ENCODE results near the gene TNIK. TPM values are rescaled to one million over a fixed set of nuclear protein-coding genes. Genes with fewer than 3 reads are reported as not detected.

The TNIK gene
- total and polyA plus RNA-seq, 2 of the 4 experiments (the other 2 are of a cell fraction) = 3.4 to 6.3 TPM

DNA sequence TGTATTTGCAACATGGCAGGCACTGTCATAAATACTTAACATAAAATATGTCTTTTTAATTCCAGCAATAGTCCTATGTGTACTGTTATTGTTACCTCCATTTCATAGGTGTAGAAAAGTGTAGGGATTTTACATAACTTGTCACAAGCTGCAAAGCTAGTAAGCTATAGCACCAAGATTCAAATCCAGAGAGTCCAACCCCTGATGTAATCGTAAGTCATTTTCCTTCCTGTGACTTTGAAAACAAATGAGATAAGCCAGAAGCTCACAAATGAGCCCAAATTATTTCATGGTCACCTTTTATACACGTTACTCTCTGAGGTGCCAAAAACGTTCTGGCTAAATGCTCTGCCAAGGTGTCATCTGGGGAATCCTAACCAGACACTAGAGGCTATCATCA, 23.8 kb downstream of the TNIK start:
- intact Hi-C loops (cut with micrococcal nuclease) (no loop called here), in situ Hi-C loops (cut with MboI; ENCODE audit: low sequenced_read_pairs) (no loop called here), dilution Hi-C loops (cut with HindIII; ENCODE audit: low sequenced_read_pairs, unreplicated experiment) (no loop called here)
- no peak overlapping the region for H4K8ac ChIP-seq (ENCODE audit: low read depth in 2 of 2, low read length in 2 of 2)
- no peak overlapping the region for H3K9ac ChIP-seq (ENCODE audit: low read depth, low read length)
- H3K9me3 ChIP-seq (ENCODE audit: control insufficient read depth, insufficient read depth, low read length) = no peaks in the 10 kb centered on the region
- H3K23ac ChIP-seq (ENCODE audit: low read depth, low read length) = no peak overlapping the region
- CTCF ChIA-PET = no interaction called here
- H2AK5ac ChIP-seq (ENCODE audit: low read depth, low read length) = no peak overlapping the region
- no peak overlapping the region for H2BK5ac ChIP-seq (ENCODE audit: low read depth, low read length, poor library complexity, severe bottlenecking)
- no peak overlapping the region for H2BK20ac ChIP-seq (ENCODE audit: low read depth, low read length)
- no peak overlapping the region for H3K27ac ChIP-seq (ENCODE audit: insufficient read depth, low read length)
- H3K4me3 ChIP-seq (ENCODE audit: insufficient read depth, low read depth, low read length) = no peak overlapping the region
- H2BK120ac ChIP-seq (ENCODE audit: low read depth, low read length) = no peak overlapping the region
- POLR2A ChIA-PET (ENCODE audit: unreplicated experiment) = no interaction called here
- no peaks in the 10 kb centered on the region for H3K4me1 ChIP-seq (ENCODE audit: control insufficient read depth, insufficient read depth, low read length)
- H3K56ac ChIP-seq (ENCODE audit: extremely low read depth, insufficient read depth, low read length) = no peak overlapping the region
- H4K20me1 ChIP-seq (ENCODE audit: insufficient read depth, low read length) = no peaks in the 10 kb centered on the region
- H3K4ac ChIP-seq (ENCODE audit: low read depth, low read length) = no peak overlapping the region
- DNase-seq (no peak), ATAC-seq (ENCODE audit: low read depth) (no peak)
- H3K36me3 ChIP-seq (ENCODE audit: control insufficient read depth, insufficient read depth, low read length) = no peaks in the 10 kb centered on the region
- H3K79me1 ChIP-seq (ENCODE audit: low read depth in 1 of 2, low read length in 2 of 2) = 0 out of 4 replicates have a peak, but pooled peaks cover 0 to 3% of the 10 kb centered on the region in 2 experiments
- H3K4me2 ChIP-seq (ENCODE audit: low read depth, low read length) = no peak overlapping the region
- no TSS peak for BruUV-seq (replicated peaks)
- H3K14ac ChIP-seq (replicated peaks; ENCODE audit: low read depth, low read length) = no peak overlapping the region
- H2AFZ ChIP-seq (replicated peaks; ENCODE audit: low read length, poor library complexity) = no peak overlapping the region
- H4K91ac ChIP-seq (ENCODE audit: insufficient read depth, low read depth, low read length) = no peak overlapping the region
- H3K18ac ChIP-seq (ENCODE audit: low read depth, low read length) = no peak overlapping the region
- WGBS, 2 experiments (ENCODE audit: extremely low coverage in 2 of 2, insufficient read length in 1 of 2) = 75% methylated on average over 2 of the region's 3 CpGs; no CpG with 5 or more reads in 1 of the 2 experiments
- H3K9me1 ChIP-seq (ENCODE audit: insufficient read depth, low read length) = no peaks in the 10 kb centered on the region
- no peak overlapping the region for H4K5ac ChIP-seq (ENCODE audit: low read depth, low read length)
- TF ChIP-seq FOS (IDR thresholded peaks at IDR 0.05; ENCODE audit: low read depth, low read length) (no peak), RFX5 (IDR thresholded peaks at IDR 0.05; ENCODE audit: low read depth, low read length) (no peak), BHLHE40 (IDR thresholded peaks at IDR 0.05; ENCODE audit: low read depth, low read length) (no peak), MAZ (IDR thresholded peaks at IDR 0.05; ENCODE audit: borderline replicate concordance, low read depth, low read length) (no peak), RCOR1 (IDR thresholded peaks at IDR 0.05; ENCODE audit: insufficient replicate concordance, low read length) (no peak), NFE2L2 (IDR thresholded peaks at IDR 0.05; ENCODE audit: low read depth, low read length) (no peak), MAFK (IDR thresholded peaks at IDR 0.05; ENCODE audit: low read depth, low read length) (no peak), CEBPB (IDR thresholded peaks at IDR 0.05; ENCODE audit: low read depth, low read length) (no peak), MXI1 (IDR thresholded peaks at IDR 0.05; ENCODE audit: borderline replicate concordance, low read depth, low read length) (no peak), RAD21 (IDR thresholded peaks at IDR 0.05; ENCODE audit: low read length) (no peak), CHD1 (IDR thresholded peaks at IDR 0.05; ENCODE audit: low read depth, low read length) (no peak), SMC3 (IDR thresholded peaks at IDR 0.05; ENCODE audit: low read depth, low read length) (no peak), POLR2A (IDR thresholded peaks at IDR 0.05; ENCODE audit: low read depth, low read length) (no peak)
- TF ChIP-seq, protein P1, sequence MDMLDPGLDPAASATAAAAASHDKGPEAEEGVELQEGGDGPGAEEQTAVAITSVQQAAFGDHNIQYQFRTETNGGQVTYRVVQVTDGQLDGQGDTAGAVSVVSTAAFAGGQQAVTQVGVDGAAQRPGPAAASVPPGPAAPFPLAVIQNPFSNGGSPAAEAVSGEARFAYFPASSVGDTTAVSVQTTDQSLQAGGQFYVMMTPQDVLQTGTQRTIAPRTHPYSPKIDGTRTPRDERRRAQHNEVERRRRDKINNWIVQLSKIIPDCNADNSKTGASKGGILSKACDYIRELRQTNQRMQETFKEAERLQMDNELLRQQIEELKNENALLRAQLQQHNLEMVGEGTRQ (IDR thresholded peaks at IDR 0.05; ENCODE audit: low read depth, low read length) = no peak
- TF ChIP-seq, protein P2, sequence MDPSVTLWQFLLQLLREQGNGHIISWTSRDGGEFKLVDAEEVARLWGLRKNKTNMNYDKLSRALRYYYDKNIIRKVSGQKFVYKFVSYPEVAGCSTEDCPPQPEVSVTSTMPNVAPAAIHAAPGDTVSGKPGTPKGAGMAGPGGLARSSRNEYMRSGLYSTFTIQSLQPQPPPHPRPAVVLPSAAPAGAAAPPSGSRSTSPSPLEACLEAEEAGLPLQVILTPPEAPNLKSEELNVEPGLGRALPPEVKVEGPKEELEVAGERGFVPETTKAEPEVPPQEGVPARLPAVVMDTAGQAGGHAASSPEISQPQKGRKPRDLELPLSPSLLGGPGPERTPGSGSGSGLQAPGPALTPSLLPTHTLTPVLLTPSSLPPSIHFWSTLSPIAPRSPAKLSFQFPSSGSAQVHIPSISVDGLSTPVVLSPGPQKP (IDR thresholded peaks at IDR 0.05; ENCODE audit: borderline replicate concordance, low read depth, low read length) = no peak
- TF ChIP-seq, protein P3, sequence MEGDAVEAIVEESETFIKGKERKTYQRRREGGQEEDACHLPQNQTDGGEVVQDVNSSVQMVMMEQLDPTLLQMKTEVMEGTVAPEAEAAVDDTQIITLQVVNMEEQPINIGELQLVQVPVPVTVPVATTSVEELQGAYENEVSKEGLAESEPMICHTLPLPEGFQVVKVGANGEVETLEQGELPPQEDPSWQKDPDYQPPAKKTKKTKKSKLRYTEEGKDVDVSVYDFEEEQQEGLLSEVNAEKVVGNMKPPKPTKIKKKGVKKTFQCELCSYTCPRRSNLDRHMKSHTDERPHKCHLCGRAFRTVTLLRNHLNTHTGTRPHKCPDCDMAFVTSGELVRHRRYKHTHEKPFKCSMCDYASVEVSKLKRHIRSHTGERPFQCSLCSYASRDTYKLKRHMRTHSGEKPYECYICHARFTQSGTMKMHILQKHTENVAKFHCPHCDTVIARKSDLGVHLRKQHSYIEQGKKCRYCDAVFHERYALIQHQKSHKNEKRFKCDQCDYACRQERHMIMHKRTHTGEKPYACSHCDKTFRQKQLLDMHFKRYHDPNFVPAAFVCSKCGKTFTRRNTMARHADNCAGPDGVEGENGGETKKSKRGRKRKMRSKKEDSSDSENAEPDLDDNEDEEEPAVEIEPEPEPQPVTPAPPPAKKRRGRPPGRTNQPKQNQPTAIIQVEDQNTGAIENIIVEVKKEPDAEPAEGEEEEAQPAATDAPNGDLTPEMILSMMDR (conservative IDR thresholded peaks at IDR 0.05; ENCODE audit: low read depth, low read length) = no peak
- H2AK9ac ChIP-seq (replicated peaks; ENCODE audit: low read depth, low read length, poor library complexity) = no peak overlapping the region
- no peak overlapping the region for H2BK15ac ChIP-seq (ENCODE audit: low read depth, low read length)
- H3K27me3 ChIP-seq (ENCODE audit: control insufficient read depth, insufficient read depth, low read length) = no peaks in the 10 kb centered on the region

Measured in IMR-90 (cell line).